SJSA1 (cell line): ENCODE measurements around the gene CSF3. TPM values are rescaled to one million over a fixed set of nuclear protein-coding genes. Genes with fewer than 3 reads are reported as not detected.

Source experiments
- DNase-seq, 2 experiments: peaks; one replicate each; pipeline ENCODE4 v3.0.0-alpha.2; 2015 to 2020; ENCODE audit warnings: low spot score in 2 of 2, low read depth in 1 of 2
- H3K27ac ChIP-seq: fragments of 250-450 bp; sonication (Bioruptor Pico); 2 replicates; pipeline ENCODE4 v1.5.1; 2020; ENCODE audit warnings: mild to moderate bottlenecking, moderate library complexity
- H3K27me3 ChIP-seq: fragments of 250-450 bp; sonication (Bioruptor Pico); replicated peaks from 2 replicates; pipeline ENCODE4 v1.5.1; 2020; ENCODE audit warnings: mild to moderate bottlenecking, moderate library complexity
- H3K36me3 ChIP-seq: fragments of 250-450 bp; sonication (Bioruptor Pico); 2 replicates; pipeline ENCODE4 v1.5.1; 2020; ENCODE audit warnings: mild to moderate bottlenecking
- H3K4me1 ChIP-seq: fragments of 250-450 bp; sonication (Bioruptor Pico); replicated peaks from 2 replicates; pipeline ENCODE4 v1.6.1; 2021; ENCODE audit warnings: mild to moderate bottlenecking
- H3K4me3 ChIP-seq: fragments of 250-450 bp; sonication (Bioruptor Pico); 2 replicates; pipeline ENCODE4 v1.5.1; 2020; ENCODE audit warnings: mild to moderate bottlenecking
- H3K9me3 ChIP-seq: fragments of 250-450 bp; sonication (Bioruptor Pico); replicated peaks from 2 replicates; pipeline ENCODE4 v1.5.1; 2020; ENCODE audit warnings: mild to moderate bottlenecking
- total RNA-seq: library from RNA; depleted of rRNA; stranded (reverse); fragments of >200 nt; shearing (Covaris generic); gene quantifications from 2 replicates; pipeline ENCODE4 v1.2.3, GENCODE V29; 2014

CSF3 gene
- total RNA-seq, 1 experiment from 2014 or later = not detected

DNA sequence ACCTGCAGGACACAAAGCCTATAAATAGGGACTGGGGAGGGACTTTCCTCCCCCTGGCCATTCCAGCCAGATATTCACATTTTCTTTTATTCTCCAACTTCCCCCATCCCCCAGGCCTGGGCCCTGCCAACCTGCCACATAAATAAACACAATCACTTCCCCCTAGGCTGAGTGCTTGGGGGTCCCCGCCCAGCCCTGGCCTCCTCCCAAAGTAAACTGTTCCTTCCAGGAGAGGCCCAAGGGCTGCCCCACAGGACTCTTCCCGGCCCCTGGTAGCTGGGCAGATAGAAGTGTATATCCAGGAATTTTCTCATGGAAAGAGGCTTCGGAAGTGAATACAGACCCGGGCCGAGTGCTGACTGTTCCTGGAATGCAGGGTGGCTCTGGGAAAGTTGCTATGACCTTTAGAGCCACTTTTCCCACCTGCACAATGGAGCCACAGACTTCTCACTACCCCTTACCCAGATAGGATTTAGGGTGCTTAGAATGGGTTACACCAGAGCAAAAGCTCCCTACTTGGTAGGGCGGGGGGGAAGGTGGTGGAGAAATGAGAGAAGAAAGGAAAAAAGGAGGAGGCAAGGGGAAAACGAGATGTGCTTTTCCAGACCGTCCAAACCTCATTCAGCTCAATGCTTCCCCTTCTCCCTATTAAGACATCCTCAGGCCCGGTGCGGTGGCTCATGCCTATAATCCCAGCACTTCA, 8.5 kb downstream of the CSF3 start:
- Histone ChIP-seq H3K4me1 (peaks cover 28% of the 10 kb centered on the region), H3K36me3 (peaks cover 89% of the 10 kb centered on the region), H3K4me3 (no peak overlapping the region), H3K27me3 (no peaks in the 10 kb centered on the region), H3K9me3 (no peaks in the 10 kb centered on the region), H3K27ac (no peak overlapping the region)
- DNase-seq = peak in 1 of 2 experiments; percentile 28

DNA sequence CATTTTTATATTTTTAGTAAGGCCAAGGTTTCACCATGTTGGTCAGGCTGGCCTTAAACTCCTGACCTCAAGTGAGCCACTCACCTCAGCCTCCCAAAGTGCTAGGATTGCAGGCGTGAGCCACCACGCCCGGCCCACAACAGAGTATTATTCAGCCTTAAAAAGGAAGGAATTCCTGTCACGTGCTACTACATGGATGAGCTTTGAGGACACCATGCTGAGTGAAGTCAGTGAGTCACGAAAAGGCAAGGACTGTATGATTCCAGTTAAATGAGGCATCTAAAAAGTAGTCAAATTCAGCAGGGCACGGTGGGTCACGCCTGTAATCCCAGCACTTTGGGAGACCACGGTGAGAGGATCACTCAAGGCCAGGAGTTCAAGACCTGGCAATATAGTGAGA, 9.7 kb downstream of the CSF3 start:
- Histone ChIP-seq H3K9me3 (no peaks in the 10 kb centered on the region), H3K36me3 (peaks cover 89% of the 10 kb centered on the region), H3K4me1 (peaks cover 28% of the 10 kb centered on the region), H3K27ac (no peak overlapping the region), H3K27me3 (no peaks in the 10 kb centered on the region), H3K4me3 (no peak overlapping the region)
- DNase-seq = no peak

GRCh38 chr17:40025559-40025958, 10.3 kb downstream of the CSF3 start:
- Histone ChIP-seq H3K4me1 (peaks cover 28% of the 10 kb centered on the region), H3K9me3 (no peaks in the 10 kb centered on the region), H3K27ac (no peak overlapping the region), H3K4me3 (no peak overlapping the region), H3K27me3 (no peaks in the 10 kb centered on the region), H3K36me3 (peaks cover 82% of the 10 kb centered on the region)
- DNase-seq = no peak

DNA sequence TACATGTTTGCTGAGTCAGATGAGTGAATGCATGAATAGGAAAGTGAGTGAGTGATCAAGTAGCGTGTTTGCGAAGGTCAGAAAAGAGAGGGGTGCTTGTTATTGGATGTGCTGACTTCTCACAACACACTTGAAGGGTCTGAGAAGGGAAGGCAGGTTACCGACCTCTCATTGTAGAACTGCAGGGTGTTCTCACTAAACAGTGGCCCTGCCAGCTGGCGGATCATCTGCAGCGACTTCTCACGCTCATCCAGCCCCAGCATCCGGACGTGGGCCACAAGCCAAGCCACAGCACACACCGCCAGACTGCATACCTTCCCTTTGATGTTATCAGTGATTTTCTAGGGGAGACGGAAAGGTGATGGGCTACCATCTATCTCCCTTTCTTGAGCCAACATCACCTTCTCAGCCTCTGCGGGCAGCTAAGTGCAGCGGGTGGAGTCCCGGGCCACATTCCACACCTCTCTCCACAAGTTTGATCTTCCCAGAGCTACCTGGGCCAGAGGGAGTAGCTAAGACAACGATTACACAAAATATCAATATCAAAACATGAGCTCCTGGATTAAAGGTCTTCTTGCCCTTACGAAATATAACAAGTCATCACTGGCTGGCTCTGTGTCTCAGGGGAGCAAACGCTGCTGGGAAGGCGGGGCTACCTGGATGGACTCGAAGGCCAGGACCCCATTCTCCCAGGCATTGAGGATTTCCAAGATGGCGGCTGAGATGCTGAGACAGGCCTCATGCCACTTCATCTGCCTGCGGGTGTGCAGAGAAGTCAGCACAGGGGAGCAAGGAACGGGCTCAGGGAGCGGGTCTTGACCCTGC, 11.0 kb downstream of the CSF3 start:
- no peak overlapping the region for H3K27ac ChIP-seq
- no peak for DNase-seq
- peaks cover 25% of the 10 kb centered on the region for H3K4me1 ChIP-seq
- no peaks in the 10 kb centered on the region for H3K27me3 ChIP-seq
- peaks cover 83% of the 10 kb centered on the region for H3K36me3 ChIP-seq
- H3K9me3 ChIP-seq = no peaks in the 10 kb centered on the region
- H3K4me3 ChIP-seq = no peak overlapping the region

DNA sequence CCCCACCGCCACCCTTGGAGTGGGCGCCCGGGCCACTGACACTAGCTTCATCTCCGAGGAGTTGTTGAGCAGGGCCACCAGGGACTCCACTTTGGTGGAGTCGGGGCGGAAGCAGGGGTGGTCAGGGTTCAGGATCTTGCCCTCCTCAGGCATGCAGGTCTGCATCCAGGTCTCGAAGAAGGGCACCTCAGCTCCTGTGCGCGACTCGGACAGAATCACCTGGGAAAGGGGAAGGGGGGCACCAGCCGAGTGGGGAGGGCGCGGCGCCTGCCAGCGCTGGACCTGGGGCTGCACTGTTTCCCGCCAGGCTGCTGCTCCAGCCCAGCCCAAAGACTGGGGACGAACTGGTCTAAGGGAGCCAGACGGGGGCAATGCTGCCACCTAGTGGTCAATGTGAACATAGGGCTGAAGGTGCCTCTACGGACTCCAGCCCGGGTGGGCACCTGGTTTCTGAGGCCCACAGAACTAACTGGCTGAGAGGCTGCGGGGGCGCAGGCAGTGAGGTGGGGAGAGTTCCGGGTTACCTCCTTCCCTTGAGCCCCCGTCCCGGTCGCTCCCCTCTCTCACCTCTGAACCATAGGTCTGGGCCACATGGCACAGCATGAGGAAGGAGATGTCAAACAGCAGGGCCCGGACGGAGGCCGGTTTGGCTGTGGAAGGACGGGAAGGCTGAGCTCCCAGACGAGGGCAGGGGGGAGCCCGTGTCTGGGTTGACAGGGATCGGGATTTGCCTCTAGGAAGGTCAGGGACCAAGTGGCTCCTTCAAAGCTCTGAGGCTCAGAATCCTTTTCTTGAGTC, 11.8 kb downstream of the CSF3 start:
- Histone ChIP-seq H3K27ac (no peak overlapping the region), H3K9me3 (no peaks in the 10 kb centered on the region)
- peak; percentile 50 to 79 for DNase-seq

DNA sequence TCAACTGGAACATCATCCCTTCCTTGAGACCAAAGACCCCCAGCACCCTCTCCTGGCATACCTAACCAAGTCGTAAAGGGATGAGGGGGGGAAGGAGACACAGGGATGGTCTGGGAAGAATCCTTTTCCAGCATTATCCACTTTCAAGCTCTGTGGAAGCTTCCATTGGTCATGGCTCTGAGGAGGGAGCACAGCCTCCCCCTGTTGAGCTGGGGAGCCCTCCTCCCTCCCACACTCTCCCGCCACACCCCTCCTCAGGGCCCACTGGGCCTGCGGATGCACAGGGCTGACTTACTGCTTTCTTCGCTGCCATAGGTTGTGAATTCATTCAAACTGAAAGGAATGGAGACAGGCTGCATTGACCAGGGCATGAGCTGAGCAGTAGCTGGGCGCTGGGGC, 12.4 kb downstream of the CSF3 start:
- no peaks in the 10 kb centered on the region for H3K27me3 ChIP-seq
- no peaks in the 10 kb centered on the region for H3K9me3 ChIP-seq
- DNase-seq = no peak
- peaks cover 16% of the 10 kb centered on the region for H3K4me1 ChIP-seq
- peaks cover 83% of the 10 kb centered on the region for H3K36me3 ChIP-seq
- no peak overlapping the region for H3K27ac ChIP-seq
- H3K4me3 ChIP-seq = no peak overlapping the region

More for the DNA sequence above, 11.8 kb downstream of the CSF3 start:
- Histone ChIP-seq H3K36me3 (peaks cover 83% of the 10 kb centered on the region), H3K4me1 (peaks cover 17% of the 10 kb centered on the region), H3K4me3 (no peak overlapping the region), H3K27me3 (no peaks in the 10 kb centered on the region)

DNA sequence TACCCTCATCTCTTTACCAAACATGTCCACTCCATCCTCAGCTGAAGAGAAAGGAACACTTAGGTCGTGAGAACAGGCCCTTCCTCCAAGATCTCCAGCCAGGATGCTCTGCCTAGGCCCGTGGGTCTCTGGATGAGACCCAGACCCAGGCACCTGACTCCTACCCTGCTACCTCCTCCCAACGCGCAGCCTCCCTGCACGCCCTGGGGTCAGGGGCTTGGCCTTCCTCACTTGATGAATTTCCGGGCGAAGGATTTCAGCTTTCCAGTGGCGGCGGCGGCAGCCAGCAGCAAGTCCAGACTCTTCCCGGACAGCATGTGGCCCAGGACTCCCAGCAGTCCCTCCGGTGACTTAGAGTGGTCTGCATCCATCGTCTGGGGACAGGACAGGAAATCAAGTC, 13.4 kb downstream of the CSF3 start:
- DNase-seq = no peak
- H3K9me3 ChIP-seq = no peaks in the 10 kb centered on the region
- H3K36me3 ChIP-seq = peaks cover 81% of the 10 kb centered on the region
- H3K4me3 ChIP-seq = no peak overlapping the region
- no peak overlapping the region for H3K27ac ChIP-seq
- no peaks in the 10 kb centered on the region for H3K27me3 ChIP-seq
- peaks cover 9% of the 10 kb centered on the region for H3K4me1 ChIP-seq

GRCh38 chr17:40031706-40032105, 16.5 kb downstream of the CSF3 start:
- no peak for DNase-seq
- Histone ChIP-seq H3K9me3 (no peaks in the 10 kb centered on the region; the same call in 1 of the 2 replicates), H3K4me3 (no peak overlapping the region), H3K4me1 (0 out of 2 replicates have a peak, but pooled peaks cover 2% of the 10 kb centered on the region), H3K27ac (no peak overlapping the region), H3K36me3 (peaks cover 79% of the 10 kb centered on the region), H3K27me3 (no peaks in the 10 kb centered on the region)

DNA sequence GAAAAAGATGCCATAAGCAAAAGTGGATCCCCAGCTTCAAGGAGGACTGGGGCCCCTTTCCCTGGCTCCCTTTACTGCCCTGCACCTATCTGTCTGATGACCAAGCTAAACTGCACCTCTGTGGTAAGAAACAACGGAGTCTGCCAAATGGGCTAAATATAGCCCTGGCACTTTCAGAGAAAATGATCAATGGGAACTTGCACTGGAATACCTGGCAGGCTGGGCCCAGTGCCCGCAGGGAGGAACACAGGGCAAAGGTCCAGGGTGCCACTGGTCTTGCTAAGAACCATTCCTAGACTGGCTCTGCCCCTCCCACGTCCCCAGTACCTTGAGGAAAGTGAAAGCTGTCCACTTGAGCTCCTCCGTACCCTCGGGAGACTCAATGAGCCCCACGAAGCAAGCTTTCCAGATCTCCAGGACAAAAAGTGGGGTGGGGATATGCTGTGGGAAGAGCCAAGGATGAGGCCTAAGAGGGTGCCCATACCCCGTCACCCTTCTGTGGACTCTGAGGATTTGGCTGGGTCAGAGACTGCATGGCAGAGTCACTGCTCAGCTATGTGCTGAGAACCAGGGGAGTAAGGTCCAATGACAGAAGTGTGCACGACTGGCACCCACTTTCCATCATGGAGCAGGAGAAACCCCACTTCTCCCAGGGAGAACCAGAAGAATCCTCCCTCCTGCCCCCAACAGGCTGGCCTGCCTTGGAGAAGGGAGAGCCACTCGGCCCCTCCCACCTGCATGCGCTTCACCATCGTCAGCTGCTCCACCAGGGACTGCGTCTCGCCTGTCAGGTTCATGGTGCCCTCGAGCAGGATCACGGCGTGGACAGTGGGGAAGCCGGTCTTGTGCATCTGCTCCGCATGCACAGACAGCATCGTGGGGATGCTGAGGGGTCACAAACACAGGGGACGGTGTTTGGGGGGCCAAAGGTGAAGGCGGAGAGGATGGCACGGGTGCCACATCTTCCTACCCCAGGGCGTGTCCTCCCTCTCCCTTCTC, 17.4 kb downstream of the CSF3 start:
- no peak overlapping the region for H3K4me3 ChIP-seq
- H3K27ac ChIP-seq = no peak overlapping the region
- H3K36me3 ChIP-seq = peaks cover 69% of the 10 kb centered on the region
- H3K27me3 ChIP-seq = no peaks in the 10 kb centered on the region
- H3K4me1 ChIP-seq = no peaks in the 10 kb centered on the region
- DNase-seq = no peak
- H3K9me3 ChIP-seq = no peaks in the 10 kb centered on the region; the same call in 1 of the 2 replicates

- H3K4me3 ChIP-seq = no peak overlapping the region
- peaks cover under 1% of the 10 kb centered on the region; the same call in 1 of the 2 replicates for H3K4me1 ChIP-seq
- H3K36me3 ChIP-seq = peaks cover 66% of the 10 kb centered on the region
- H3K27me3 ChIP-seq = no peaks in the 10 kb centered on the region
- H3K27ac ChIP-seq = no peak overlapping the region
- no peak for DNase-seq
- no peaks in the 10 kb centered on the region; the same call in 1 of the 2 replicates for H3K9me3 ChIP-seq
These were observed 18.1 kb downstream of the CSF3 start for GRCh38 chr17:40033339-40033738.

GRCh38 chr17:40034426-40035161, 19.4 kb downstream of the CSF3 start:
- peaks cover 55% of the 10 kb centered on the region for H3K36me3 ChIP-seq
- no peak overlapping the region for H3K27ac ChIP-seq
- no peaks in the 10 kb centered on the region; the same call in 1 of the 2 replicates for H3K9me3 ChIP-seq
- H3K4me1 ChIP-seq = peaks cover 12% of the 10 kb centered on the region
- no peaks in the 10 kb centered on the region for H3K27me3 ChIP-seq
- DNase-seq = no peak
- no peak overlapping the region for H3K4me3 ChIP-seq

GRCh38 chr17:40035162-40035559, 19.9 kb downstream of the CSF3 start:
- peaks cover 52% of the 10 kb centered on the region for H3K36me3 ChIP-seq

More at GRCh38 chr17:40035162-40035559, 19.9 kb downstream of the CSF3 start:
- Histone ChIP-seq H3K27ac (no peak overlapping the region), H3K4me3 (no peak overlapping the region), H3K27me3 (no peaks in the 10 kb centered on the region), H3K9me3 (no peaks in the 10 kb centered on the region; the same call in 1 of the 2 replicates), H3K4me1 (peaks cover 12% of the 10 kb centered on the region)
- no peak for DNase-seq
